Activated CD4-positive, alpha-beta memory T cell treated with anti-CD3 and anti-CD28 coated beads for 36 hours (primary cell): ENCODE data around the gene RPS6KC1. TPM values are rescaled to one million over a fixed set of nuclear protein-coding genes. Genes with fewer than 3 reads are reported as not detected.
"Not testable (repeated sequence)": the region's sequence is repeated elsewhere in the genome, so short reads cannot be mapped to it uniquely, and the experiment has no call there.

ENCODE experiments used
- CTCF ChIA-PET: fragments of 350-600 bp; sonication (Branson Sonifier 250); formaldehyde crosslinking; loops from one replicate; lab custom pipeline; 2021; ENCODE audit warnings: antibody characterized with exemption, inconsistent platforms; lab: Charles Lee
- POLR2A ChIA-PET: fragments of 350-600 bp; sonication (Branson Sonifier 250); formaldehyde crosslinking; loops from one replicate; lab custom pipeline; 2021; ENCODE audit warnings: antibody characterized with exemption; lab: Charles Lee
- DNase-seq: peaks from one replicate; pipeline ENCODE4 v3.0.0-alpha.2; 2020
- H3K27ac Mint-ChIP-seq: one replicate; pipeline ENCODE4 v1.8.0; 2021; ENCODE audit warnings: mixed read lengths
- H3K27me3 Mint-ChIP-seq: one replicate; pipeline ENCODE4 v1.8.0; 2021; ENCODE audit warnings: mixed read lengths
- H3K36me3 Mint-ChIP-seq: one replicate; pipeline ENCODE4 v1.8.0; 2021; ENCODE audit warnings: mixed read lengths
- H3K4me1 Mint-ChIP-seq: one replicate; pipeline ENCODE4 v1.8.0; 2021; ENCODE audit warnings: low read depth, mixed read lengths
- H3K4me3 Mint-ChIP-seq: one replicate; pipeline ENCODE4 v1.8.0; 2021; ENCODE audit warnings: mild to moderate bottlenecking, mixed read lengths
- H3K9me3 Mint-ChIP-seq: one replicate; pipeline ENCODE4 v1.8.0; 2021; ENCODE audit warnings: mixed read lengths
- intact Hi-C: fragments of 100-400 bp; cut with micrococcal nuclease; formaldehyde crosslinking; loops from one replicate; pipeline ENCODE4 v1.15.1; 2023
- total RNA-seq, 2 experiments: library from RNA; stranded (reverse); gene quantifications; one replicate each; pipeline ENCODE4 v1.2.3, GENCODE V29; 2021

The RPS6KC1 gene
- total RNA-seq, 2 experiments from 2014 or later, result 5.9 to 6.7 TPM

DNA sequence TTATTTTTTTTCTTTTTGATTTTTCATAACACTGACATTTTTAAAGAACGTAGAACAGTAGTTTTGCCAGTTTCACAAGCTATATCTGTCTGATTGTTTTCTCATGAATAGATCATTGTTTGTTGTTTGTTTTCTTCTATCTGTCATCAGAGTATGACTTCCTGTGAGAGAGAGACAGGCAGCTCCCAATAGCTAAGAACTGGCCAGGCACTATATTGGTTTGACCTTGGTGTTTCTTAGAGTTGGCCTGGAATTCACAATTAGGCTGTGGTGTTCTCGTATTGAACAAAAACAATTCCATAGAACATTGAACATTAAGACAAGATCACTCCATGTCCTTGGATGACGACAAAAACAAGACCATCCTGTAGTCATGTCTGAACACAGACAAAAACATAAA is 43.4 kb downstream of the RPS6KC1 start:
- ChIA-PET CTCF (no interaction called here), POLR2A (no interaction called here)
- DNase-seq, result no peak
- Mint-ChIP-seq H3K4me1 (no peaks in the 10 kb centered on the region), H3K27ac (no peak overlapping the region), H3K36me3 (peaks cover 14% of the 10 kb centered on the region), H3K4me3 (no peak overlapping the region), H3K27me3 (no peaks in the 10 kb centered on the region), H3K9me3 (no peaks in the 10 kb centered on the region)
- intact Hi-C loops, result no loop called here

DNA sequence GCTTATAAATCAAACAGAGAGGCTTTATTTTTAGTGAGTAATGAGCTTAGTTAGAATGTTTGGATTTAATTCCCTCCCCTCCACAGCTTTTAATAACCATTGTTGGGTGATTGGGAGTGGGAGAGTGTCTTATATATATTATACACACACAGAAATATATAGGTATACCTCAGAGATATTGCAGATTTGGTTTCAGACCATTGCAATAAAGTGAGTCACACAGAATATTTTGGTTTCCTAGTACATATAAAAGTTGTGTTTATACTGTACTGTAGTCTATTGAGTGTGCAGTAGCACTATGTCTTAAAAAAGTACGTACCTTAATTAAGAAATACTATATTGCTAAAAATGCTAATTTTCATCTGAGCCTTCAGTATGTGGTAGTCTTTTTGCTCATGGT is 44.4 kb downstream of the RPS6KC1 start:
- intact Hi-C loops, result no loop called here
- ChIA-PET POLR2A (no interaction called here), CTCF (no interaction called here)
- no peaks in the 10 kb centered on the region for H3K4me1 Mint-ChIP-seq
- H3K9me3 Mint-ChIP-seq, result no peaks in the 10 kb centered on the region
- no peak overlapping the region for H3K27ac Mint-ChIP-seq
- peaks cover 16% of the 10 kb centered on the region for H3K36me3 Mint-ChIP-seq
- no peak overlapping the region for H3K4me3 Mint-ChIP-seq
- DNase-seq, result no peak
- H3K27me3 Mint-ChIP-seq, result no peaks in the 10 kb centered on the region

DNA sequence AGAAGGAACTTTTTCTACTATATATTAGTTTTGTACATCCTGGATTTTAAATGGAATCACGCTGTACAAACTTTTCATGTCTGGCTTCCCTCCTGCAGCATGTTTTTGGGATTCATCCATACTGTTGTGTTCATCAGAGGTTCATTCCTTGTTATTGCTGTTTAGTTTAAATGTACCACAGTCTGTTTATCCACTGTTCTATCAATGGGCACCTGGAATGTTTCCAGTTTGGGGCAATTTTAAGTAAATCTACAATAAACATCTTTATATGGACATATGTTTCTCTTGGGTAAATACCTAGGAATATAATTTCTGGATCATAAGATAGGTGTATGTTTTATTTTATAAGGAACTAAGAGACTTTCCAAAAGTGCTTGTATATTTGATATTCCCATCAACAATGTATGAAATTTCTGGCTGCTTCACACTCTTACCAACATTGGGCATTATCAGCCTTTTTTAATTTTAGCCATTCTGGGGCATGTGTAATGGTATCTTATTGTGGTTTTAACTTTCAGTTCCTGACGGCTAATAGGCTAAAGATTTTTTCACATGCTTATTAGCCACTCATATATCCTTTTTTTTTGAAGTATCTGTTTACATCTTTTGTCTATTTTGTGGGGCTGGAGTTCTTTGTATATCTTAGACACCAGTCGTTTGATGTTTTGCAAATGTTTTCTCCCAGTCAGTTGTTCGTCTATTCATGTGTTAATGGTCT is 48.8 kb downstream of the RPS6KC1 start:
- H3K27me3 Mint-ChIP-seq, result no peaks in the 10 kb centered on the region
- peaks cover 21% of the 10 kb centered on the region for H3K36me3 Mint-ChIP-seq
- H3K9me3 Mint-ChIP-seq, result no peaks in the 10 kb centered on the region
- no peak overlapping the region for H3K4me3 Mint-ChIP-seq
- DNase-seq, result no peak
- no peak overlapping the region for H3K27ac Mint-ChIP-seq
- H3K4me1 Mint-ChIP-seq, result peaks cover 11% of the 10 kb centered on the region
- POLR2A ChIA-PET, result no interaction called here
- CTCF ChIA-PET, result no interaction called here
- intact Hi-C loops, result no loop called here

DNA sequence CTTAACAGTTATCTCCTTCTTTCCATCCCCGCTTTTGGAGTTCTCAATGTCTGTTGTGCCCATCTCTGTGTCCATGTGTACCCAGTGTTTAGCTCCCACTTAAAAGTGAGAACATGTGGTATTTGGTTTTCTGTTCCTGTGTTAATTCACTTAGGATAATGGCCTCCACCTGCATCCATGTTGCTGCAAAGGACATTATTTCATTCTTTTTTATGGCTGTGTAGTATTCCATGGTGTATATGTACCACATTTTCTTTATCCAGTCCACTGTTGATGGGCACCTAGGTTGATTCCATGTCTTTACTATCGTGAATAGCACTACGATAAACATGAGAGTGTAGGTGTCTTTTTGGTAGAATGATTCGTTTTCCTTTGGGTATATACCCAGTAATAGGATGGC is 49.5 kb downstream of the RPS6KC1 start:
- Mint-ChIP-seq H3K4me1 (peaks cover 11% of the 10 kb centered on the region), H3K36me3 (peaks cover 21% of the 10 kb centered on the region)
- H3K4me3 Mint-ChIP-seq, intact Hi-C loops, H3K27me3 Mint-ChIP-seq, CTCF ChIA-PET, DNase-seq, POLR2A ChIA-PET, H3K27ac Mint-ChIP-seq, H3K9me3 Mint-ChIP-seq: not testable (repeated sequence)

DNA sequence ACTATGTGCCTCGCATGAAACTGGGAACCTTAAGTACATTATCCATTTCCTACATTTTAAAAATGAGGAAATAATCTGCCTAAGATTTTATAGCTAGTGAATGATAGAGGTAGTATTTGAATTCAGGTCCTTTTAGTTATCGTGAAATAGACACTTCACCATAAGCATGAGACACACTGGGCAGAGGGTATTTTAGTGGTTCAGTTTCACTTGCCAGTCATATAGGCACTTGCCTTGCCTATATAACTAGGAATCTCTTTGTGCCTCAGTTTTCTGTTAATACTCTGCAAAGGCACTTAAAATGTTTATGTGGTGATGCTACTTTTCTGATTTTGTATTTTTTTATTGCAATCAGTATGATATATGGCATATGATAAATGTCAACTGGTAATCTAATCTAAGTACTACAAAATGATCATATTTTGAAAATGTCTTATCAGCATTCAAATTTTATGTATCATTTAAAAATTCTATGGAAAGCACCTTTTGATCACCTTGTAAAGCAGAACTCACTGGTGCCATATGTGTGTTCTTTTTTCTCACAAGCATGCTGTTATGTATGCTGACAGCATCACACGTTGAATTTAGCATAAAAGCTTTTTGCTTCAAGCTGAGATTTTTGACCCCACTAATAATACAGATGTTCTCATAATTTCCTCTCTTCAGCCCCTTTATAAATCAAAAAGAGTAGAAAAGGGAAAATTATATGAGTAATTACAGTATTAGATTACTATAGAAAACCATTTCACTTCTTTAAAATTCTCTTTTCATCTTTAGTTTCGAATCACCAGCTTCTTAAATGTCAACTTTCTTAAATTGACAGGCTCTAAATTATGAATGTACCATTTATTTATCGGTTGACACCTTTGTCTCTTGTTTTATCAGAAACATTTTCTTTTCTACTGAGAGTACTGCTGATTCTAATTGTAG is 52.6 kb downstream of the RPS6KC1 start:
- ChIA-PET CTCF (interaction anchor here (1.1 kb wide), 1 partner anchor 17 kb away, joined by 4 read pairs; no protein-coding TSS in a partner anchor), POLR2A (interaction anchor here (0.6 kb wide), 1 partner anchor 73 kb away, joined by 4 read pairs; no protein-coding TSS in a partner anchor)
- Mint-ChIP-seq H3K36me3 (peaks cover 19% of the 10 kb centered on the region), H3K27ac (no peak overlapping the region), H3K27me3 (no peaks in the 10 kb centered on the region), H3K4me1 (peaks cover 11% of the 10 kb centered on the region), H3K9me3 (no peaks in the 10 kb centered on the region), H3K4me3 (no peak overlapping the region)
- intact Hi-C loops, result no loop called here
- no peak for DNase-seq

DNA sequence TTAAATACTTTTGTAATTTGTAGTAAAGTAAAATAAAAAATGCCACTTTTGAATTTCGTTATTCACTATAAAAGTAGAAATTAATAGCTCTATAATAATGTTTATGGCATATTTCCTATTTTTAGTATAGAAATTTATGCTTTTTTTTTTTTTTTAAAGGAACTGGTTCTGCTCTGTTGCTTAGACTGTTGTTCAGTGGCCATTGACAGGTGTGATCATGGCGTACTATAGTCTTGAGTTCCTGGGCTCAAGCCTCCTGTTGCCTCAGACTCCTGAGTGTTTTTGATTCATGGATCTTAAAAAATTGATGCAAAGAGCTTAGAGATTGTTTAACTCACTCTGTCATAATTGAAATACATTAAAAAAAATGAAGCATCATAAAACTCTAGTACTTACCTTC is 53.6 kb downstream of the RPS6KC1 start:
- POLR2A ChIA-PET, result interaction anchor here (0.6 kb wide), 1 partner anchor 74 kb away, joined by 4 read pairs; no protein-coding TSS in a partner anchor
- intact Hi-C loops, result no loop called here
- no peak for DNase-seq
- Mint-ChIP-seq H3K9me3 (no peaks in the 10 kb centered on the region), H3K36me3 (peaks cover 19% of the 10 kb centered on the region), H3K4me1 (peaks cover 11% of the 10 kb centered on the region), H3K4me3 (no peak overlapping the region), H3K27ac (no peak overlapping the region), H3K27me3 (no peaks in the 10 kb centered on the region)
- CTCF ChIA-PET, result no interaction called here

DNA sequence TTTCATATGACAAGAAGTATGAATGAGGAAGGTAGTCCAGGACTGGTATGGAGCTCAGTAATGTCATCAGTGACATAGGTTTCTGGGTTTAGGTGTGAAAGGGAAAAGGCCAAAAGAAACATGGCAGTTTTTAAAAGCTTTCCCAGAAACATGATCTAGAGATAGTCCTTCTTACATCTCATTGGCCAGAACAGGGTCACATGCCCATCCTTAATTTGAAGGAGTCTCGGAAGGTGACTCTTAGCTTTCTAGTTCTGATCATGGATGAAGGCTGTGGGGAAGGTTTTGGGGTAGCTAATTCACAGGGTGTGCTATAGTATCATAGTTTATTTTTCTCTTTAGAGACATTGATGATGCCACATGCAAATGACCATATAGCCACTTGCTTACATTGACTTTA is 55.3 kb downstream of the RPS6KC1 start:
- DNase-seq, result no peak
- ChIA-PET CTCF (interaction anchor here (1.0 kb wide), 1 partner anchor 17 kb away, joined by 5 read pairs; no protein-coding TSS in a partner anchor), POLR2A (no interaction called here)
- Mint-ChIP-seq H3K27me3 (no peaks in the 10 kb centered on the region), H3K36me3 (peaks cover 8% of the 10 kb centered on the region), H3K27ac (no peak overlapping the region), H3K4me3 (no peak overlapping the region), H3K4me1 (peaks cover 17% of the 10 kb centered on the region), H3K9me3 (no peaks in the 10 kb centered on the region)
- intact Hi-C loops, result no loop called here

DNA sequence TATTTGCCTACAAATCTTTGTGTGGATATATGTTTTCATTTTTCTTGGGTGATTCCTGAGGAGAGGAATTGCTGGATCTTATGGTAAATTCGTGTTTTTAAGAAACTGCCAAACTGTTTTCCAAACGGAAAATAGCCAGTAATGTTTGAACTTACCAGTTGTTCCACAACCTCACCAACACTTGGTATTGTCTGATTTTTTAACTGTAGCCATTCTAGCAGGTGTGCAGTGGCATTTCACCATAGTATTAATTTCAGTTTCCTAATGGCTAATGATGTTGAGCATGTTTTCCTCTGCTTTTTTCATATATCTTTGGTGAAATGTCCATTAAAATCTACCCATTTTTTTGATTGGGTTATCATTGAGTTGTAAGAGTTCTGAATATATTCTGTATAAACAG is 56.6 kb downstream of the RPS6KC1 start:
- intact Hi-C loops, result no loop called here
- DNase-seq, result no peak
- ChIA-PET CTCF (no interaction called here), POLR2A (no interaction called here)
- H3K27me3 Mint-ChIP-seq, result no peaks in the 10 kb centered on the region
- H3K27ac Mint-ChIP-seq, result no peak overlapping the region
- no peak overlapping the region for H3K4me3 Mint-ChIP-seq
- H3K36me3 Mint-ChIP-seq, result peaks cover 9% of the 10 kb centered on the region
- H3K9me3 Mint-ChIP-seq, result no peaks in the 10 kb centered on the region
- H3K4me1 Mint-ChIP-seq, result peaks cover 17% of the 10 kb centered on the region

DNA sequence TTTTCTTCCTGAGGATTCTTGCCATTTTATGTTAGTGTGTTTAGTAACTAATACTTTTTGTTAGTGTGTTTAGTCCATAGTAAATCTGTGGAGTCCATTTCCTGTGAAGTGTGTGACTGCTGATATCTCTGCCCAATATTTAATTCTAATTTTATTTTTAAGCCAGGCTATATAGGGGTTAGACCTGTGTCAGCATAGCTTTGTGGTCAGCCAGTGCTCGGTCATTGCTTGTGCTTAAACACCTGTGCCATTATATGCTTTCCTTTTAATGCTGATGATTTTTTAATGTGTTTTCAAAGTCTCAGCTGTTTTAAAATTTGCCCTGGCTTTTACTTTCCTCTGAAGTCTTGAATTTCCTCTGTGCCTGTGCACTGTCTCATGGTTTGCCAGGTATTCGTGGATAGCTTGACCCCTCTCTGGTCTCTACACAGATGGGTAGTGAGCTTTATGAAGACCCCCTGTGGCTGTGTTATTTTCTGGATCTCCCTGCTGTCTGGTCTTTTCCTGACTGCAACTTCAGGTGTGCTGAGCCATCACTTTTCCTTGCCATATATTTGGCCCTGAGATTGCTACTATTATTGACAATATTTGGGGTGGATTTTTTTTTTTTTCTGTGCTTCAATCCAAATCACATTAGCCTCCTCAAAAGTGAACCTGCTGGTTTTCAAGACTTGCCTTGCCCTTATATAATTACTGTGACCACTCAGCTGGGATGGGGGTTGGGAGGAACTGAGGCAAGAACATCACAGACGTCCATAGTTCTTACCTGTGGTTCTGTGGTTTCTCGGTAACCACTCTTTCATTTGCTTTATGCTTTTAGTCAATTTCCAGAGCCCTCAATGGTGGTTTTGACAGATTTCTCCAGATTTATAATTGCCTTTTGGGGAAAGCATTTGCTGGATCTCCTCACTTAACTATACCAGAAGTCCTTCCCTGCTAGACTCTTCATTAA is 59.6 kb downstream of the RPS6KC1 start:
- H3K9me3 Mint-ChIP-seq, result no peaks in the 10 kb centered on the region
- ChIA-PET POLR2A (interaction anchor here (0.6 kb wide), 1 partner anchor 70 kb away, joined by 3 read pairs; no protein-coding TSS in a partner anchor), CTCF (interaction anchor here (2.3 kb wide), 1 partner anchor 11 kb away, joined by 8 read pairs; no protein-coding TSS in a partner anchor)
- intact Hi-C loops, result no loop called here
- peaks cover 7% of the 10 kb centered on the region for H3K4me1 Mint-ChIP-seq
- H3K36me3 Mint-ChIP-seq, result peaks cover 10% of the 10 kb centered on the region
- no peak for DNase-seq
- no peak overlapping the region for H3K27ac Mint-ChIP-seq
- H3K27me3 Mint-ChIP-seq, result no peaks in the 10 kb centered on the region
- no peak overlapping the region for H3K4me3 Mint-ChIP-seq

DNA sequence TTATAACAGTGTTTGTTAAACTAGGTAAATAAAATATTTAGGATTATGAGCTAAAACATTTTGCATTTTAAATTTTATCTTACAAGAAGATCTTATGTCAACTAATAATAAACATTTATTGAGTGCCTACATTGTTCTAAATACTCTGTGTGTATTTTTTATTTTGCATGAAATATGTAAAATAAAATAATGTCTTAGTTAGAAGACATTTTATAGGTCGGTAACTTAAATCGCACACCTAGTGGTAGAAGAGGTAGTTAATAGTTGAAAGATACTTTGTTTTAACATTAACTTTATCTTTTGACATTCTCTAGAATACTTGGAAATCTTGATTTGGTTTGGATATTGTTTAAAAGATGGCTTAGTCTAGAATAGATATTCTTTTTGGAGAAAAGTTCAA is 60.5 kb downstream of the RPS6KC1 start:
- intact Hi-C loops, result no loop called here
- POLR2A ChIA-PET, result no interaction called here
- no peak overlapping the region for H3K27ac Mint-ChIP-seq
- H3K4me3 Mint-ChIP-seq, result no peak overlapping the region
- H3K27me3 Mint-ChIP-seq, result no peaks in the 10 kb centered on the region
- H3K36me3 Mint-ChIP-seq, result peaks cover 10% of the 10 kb centered on the region
- no peak for DNase-seq
- CTCF ChIA-PET, result interaction anchor here (2.3 kb wide), 1 partner anchor 10 kb away, joined by 8 read pairs; no protein-coding TSS in a partner anchor
- no peaks in the 10 kb centered on the region for H3K9me3 Mint-ChIP-seq
- peaks cover 7% of the 10 kb centered on the region for H3K4me1 Mint-ChIP-seq

DNA sequence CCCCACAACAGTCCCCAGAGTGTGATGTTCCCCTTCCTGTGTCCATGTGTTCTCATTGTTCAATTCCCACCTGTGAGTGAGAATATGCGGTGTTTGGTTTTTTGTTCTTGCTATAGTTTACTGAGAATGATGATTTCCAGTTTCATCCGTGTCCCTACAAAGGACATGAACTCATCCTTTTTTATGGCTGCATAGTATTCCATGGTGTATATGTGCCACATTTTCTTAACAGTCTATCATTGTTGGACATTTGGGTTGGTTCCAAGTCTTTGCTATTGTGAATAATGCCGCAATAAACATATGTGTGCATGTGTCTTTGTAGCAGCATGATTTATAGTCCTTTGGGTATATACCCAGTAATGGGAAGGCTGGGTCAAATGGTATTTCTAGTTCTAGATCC is 61.7 kb downstream of the RPS6KC1 start:
- POLR2A ChIA-PET, result interaction anchor here (0.5 kb wide), 1 partner anchor 24 kb away, joined by 4 read pairs; no protein-coding TSS in a partner anchor
- H3K36me3 Mint-ChIP-seq, intact Hi-C loops, H3K4me3 Mint-ChIP-seq, H3K27me3 Mint-ChIP-seq, H3K4me1 Mint-ChIP-seq, DNase-seq, CTCF ChIA-PET, H3K27ac Mint-ChIP-seq, H3K9me3 Mint-ChIP-seq: not testable (repeated sequence)
